ENCODE data around the gene ITGB6. TPM values are rescaled to one million over a fixed set of nuclear protein-coding genes. Genes with fewer than 3 reads are reported as not detected.
"Not testable (repeated sequence)": the region's sequence is repeated elsewhere in the genome, so short reads cannot be mapped to it uniquely, and the experiment has no call there.

The ITGB6 gene
- total RNA-seq, 1 donor from 2014 or later = not detected

DNA sequence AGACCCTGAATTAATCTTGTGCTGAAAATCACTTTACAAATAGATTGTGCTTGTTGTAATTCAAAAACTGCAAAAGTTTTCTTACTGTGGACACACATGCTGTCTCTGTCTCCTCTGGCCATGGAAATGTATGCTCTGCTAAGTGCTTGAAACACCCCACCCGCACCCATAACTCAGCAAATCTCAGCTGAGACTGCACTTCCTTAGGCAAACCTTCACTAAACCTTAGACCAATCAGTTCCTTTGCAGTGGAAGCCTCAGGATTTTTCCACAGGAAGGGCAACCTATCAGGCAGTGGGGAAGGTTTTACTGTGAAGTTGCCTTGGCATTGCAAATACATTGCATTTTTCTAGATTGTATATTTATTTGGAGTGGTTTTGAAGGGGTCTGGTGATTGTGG, 75.5 kb downstream of the ITGB6 start:
- Mint-ChIP-seq H3K4me3 (no peak overlapping the region), H3K36me3 (ENCODE audit: low read depth) (no peaks in the 10 kb centered on the region), H3K4me1 (peaks cover 16% of the 10 kb centered on the region), H3K9me3 (no peaks in the 10 kb centered on the region), H3K27ac (ENCODE audit: unreplicated experiment) (no peak overlapping the region), H3K27me3 (ENCODE audit: low read depth) (peaks cover 9% of the 10 kb centered on the region)
- TF ChIP-seq, protein P1, sequence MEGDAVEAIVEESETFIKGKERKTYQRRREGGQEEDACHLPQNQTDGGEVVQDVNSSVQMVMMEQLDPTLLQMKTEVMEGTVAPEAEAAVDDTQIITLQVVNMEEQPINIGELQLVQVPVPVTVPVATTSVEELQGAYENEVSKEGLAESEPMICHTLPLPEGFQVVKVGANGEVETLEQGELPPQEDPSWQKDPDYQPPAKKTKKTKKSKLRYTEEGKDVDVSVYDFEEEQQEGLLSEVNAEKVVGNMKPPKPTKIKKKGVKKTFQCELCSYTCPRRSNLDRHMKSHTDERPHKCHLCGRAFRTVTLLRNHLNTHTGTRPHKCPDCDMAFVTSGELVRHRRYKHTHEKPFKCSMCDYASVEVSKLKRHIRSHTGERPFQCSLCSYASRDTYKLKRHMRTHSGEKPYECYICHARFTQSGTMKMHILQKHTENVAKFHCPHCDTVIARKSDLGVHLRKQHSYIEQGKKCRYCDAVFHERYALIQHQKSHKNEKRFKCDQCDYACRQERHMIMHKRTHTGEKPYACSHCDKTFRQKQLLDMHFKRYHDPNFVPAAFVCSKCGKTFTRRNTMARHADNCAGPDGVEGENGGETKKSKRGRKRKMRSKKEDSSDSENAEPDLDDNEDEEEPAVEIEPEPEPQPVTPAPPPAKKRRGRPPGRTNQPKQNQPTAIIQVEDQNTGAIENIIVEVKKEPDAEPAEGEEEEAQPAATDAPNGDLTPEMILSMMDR (conservative IDR thresholded peaks at IDR 0.05) = no peak
- no peak for DNase-seq (ENCODE audit: low read depth, low spot score)

DNA sequence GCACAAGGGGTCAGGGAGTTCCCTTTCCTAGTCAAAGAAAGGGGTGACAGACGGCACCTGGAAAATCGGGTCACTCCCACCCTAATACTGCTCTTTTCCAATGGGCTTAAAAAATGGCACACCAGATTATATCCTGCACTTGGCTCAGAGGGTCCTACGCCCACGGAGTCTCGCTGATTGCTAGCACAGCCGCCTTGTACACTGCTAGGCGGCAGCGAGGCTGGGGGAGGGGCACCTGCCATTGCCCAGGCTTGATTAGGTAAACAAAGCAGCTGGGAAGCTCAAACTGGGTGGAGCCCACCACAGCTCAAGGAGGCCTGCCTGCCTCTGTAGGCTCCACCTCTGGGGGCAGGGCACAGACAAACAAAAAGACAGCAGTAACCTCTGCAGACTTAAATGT, 85.4 kb downstream of the ITGB6 start:
- not testable (repeated sequence) for H3K4me3 Mint-ChIP-seq, H3K9me3 Mint-ChIP-seq

DNA sequence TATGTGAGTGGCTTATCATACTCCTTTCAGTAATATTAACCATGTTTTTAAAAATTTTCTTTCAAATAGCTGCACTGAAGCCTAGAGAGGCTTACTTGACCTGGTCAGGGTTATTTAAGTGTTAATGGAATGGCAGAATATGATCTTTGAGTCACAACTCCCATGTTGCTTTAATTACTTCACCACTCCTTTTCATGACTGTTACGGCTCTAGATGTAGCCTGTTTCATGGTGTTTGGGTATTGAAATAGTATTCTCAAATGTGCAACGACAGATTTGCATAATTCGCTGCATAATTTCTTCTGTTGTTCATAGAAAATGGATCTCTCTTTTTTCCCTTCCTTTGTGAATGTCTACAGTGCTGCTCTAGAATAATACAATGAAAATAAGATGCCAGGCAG, 86.1 kb downstream of the ITGB6 start:
- no peak for DNase-seq (ENCODE audit: low read depth, low spot score)
- H3K4me3 Mint-ChIP-seq = no peak overlapping the region
- TF ChIP-seq, protein P1 (conservative IDR thresholded peaks at IDR 0.05) = no peak
- no peaks in the 10 kb centered on the region for H3K9me3 Mint-ChIP-seq
- H3K27me3 Mint-ChIP-seq (ENCODE audit: low read depth) = no peaks in the 10 kb centered on the region
- no peak overlapping the region for H3K27ac Mint-ChIP-seq (ENCODE audit: unreplicated experiment)
- peaks cover 16% of the 10 kb centered on the region for H3K4me1 Mint-ChIP-seq
- no peaks in the 10 kb centered on the region for H3K36me3 Mint-ChIP-seq (ENCODE audit: low read depth)

More for the DNA sequence above, 85.4 kb downstream of the ITGB6 start:
- H3K4me1 Mint-ChIP-seq = peaks cover 16% of the 10 kb centered on the region
- H3K27ac Mint-ChIP-seq (ENCODE audit: unreplicated experiment); DNase-seq (ENCODE audit: low read depth, low spot score); H3K27me3 Mint-ChIP-seq (ENCODE audit: low read depth); H3K36me3 Mint-ChIP-seq (ENCODE audit: low read depth): not testable (repeated sequence)

DNA sequence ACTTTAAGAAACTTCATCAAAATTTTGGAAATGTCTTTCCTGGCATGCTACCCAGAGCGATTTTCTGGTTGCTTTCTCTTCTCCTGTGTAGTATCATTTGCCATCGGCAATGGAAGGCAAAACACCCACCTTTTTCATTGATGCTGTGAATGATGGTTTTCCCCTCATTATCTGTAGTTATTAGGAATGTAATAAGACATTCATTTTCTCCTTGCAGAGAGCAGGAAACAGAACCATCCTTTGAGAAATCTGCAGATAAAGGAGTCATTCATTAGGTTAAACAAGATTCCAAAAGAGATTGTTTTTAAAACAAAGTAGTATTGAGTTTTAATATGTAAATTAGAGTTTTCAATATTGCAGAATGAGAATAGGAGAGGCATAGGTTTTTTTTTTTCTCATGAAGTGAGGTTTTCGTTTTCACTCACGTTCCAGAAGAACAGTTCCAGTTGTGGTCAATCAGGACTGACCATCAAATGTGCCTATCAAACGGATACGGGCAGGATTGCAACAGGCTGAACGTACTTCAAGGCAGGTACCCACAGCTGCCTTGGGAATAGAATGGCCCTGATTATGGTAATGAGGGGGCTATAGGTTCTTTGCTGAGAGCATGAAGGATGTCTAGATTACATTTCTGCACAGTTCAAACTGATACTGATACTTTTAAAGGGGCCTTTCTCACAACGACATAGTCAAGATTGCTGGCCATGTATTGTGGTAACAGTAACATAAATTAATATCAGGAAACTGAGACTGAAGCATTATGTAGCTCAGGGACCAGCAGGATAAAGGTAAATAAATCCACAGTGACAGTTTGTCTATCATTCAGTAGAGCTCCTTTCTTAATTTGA, 87.9 kb downstream of the ITGB6 start:
- Mint-ChIP-seq H3K4me1 (peaks cover 16% of the 10 kb centered on the region), H3K4me3 (no peak overlapping the region), H3K36me3 (ENCODE audit: low read depth) (no peaks in the 10 kb centered on the region), H3K27me3 (ENCODE audit: low read depth) (no peaks in the 10 kb centered on the region), H3K9me3 (no peaks in the 10 kb centered on the region), H3K27ac (ENCODE audit: unreplicated experiment) (no peak overlapping the region)
- DNase-seq (ENCODE audit: low read depth, low spot score) = no peak
- TF ChIP-seq, protein P1 (conservative IDR thresholded peaks at IDR 0.05) = no peak

DNA sequence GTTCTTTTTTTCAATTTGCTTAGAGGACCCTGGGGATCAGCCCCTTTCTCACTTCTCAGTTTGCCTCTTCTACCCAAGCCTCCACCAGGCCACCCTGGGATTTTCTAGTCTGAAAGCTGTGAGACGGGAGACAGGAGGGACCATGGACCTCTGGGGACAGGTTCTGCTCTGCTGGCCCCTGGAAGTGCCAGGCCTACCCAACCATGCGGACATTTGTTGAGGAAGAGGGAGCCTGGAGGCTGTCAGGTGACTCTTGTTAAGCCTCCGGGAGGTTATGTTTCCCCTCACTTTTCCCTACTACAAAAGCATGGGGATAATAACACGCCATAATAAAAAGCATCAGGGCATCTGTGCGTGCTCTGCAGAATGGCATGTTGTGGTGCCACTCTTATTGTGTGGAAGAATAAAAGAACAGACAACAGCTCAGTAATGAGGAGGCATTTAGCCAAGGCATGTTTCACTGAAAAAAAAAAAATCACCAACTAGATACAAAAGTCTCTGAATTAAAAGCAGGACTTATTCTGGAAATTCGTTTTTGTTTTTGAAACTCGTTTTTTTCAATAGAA, 89.3 kb downstream of the ITGB6 start:
- no peak for DNase-seq (ENCODE audit: low read depth, low spot score)
- peak overlapping the region; percentile 8 for H3K27ac Mint-ChIP-seq (ENCODE audit: unreplicated experiment)
- no peaks in the 10 kb centered on the region for H3K9me3 Mint-ChIP-seq
- TF ChIP-seq, protein P1 (conservative IDR thresholded peaks at IDR 0.05) = no peak
- H3K4me1 Mint-ChIP-seq = peaks cover 16% of the 10 kb centered on the region
- H3K27me3 Mint-ChIP-seq (ENCODE audit: low read depth) = no peaks in the 10 kb centered on the region
- H3K36me3 Mint-ChIP-seq (ENCODE audit: low read depth) = no peaks in the 10 kb centered on the region
- no peak overlapping the region for H3K4me3 Mint-ChIP-seq
